ENCODE measurements around the gene SLC16A10.

- TF ChIP-seq CTCF (optimal IDR thresholded peaks at IDR 0.05 in 1 of 3, IDR thresholded peaks at IDR 0.05 in 1 of 3, conservative IDR thresholded peaks at IDR 0.05 in 1 of 3; ENCODE audit: extremely low read depth in 1 of 3, insufficient read depth in 2 of 3, low read length in 3 of 3): no peak
- TF ChIP-seq EZH2 (IDR thresholded peaks at IDR 0.05; ENCODE audit: low read length): no peak
Observed at GRCh38 chr6:111101987-111102386, 14.7 kb downstream of the SLC16A10 start.
